Mesothelial cell of epicardium (in vitro differentiated cells): ENCODE data around the gene NAA38. TPM values are rescaled to one million over a fixed set of nuclear protein-coding genes. Genes with fewer than 3 reads are reported as not detected.

Experiments
- DNase-seq, 2 experiments: peaks; one replicate each; pipeline ENCODE4 v3.0.0; 2021; ENCODE audit warnings: low spot score in 2 of 2; ENCODE audit not compliant: unreplicated experiment in 2 of 2
- H3K27ac Mint-ChIP-seq: 2 replicates; pipeline ENCODE4 v1.8.0; 2021; ENCODE audit warnings: mixed read lengths
- H3K27me3 Mint-ChIP-seq: 2 replicates; pipeline ENCODE4 v1.8.0; 2021; ENCODE audit warnings: low read depth, mixed read lengths
- H3K36me3 Mint-ChIP-seq: 2 replicates; pipeline ENCODE4 v1.8.0; 2021; ENCODE audit warnings: mixed read lengths
- H3K4me1 Mint-ChIP-seq: 2 replicates; pipeline ENCODE4 v1.8.0; 2021; ENCODE audit warnings: mixed read lengths
- H3K4me3 Mint-ChIP-seq: 2 replicates; pipeline ENCODE4 v1.8.0; 2021; ENCODE audit warnings: mild to moderate bottlenecking, moderate library complexity, mixed read lengths
- H3K9me3 Mint-ChIP-seq: 2 replicates; pipeline ENCODE4 v1.8.0; 2021; ENCODE audit warnings: mixed read lengths
- total RNA-seq: library from RNA; stranded (reverse); gene quantifications from 3 replicates; pipeline ENCODE4 v1.2.1, GENCODE V29; 2021
- TF ChIP-seq, protein P1 (sequence below): fragments of 200-600 bp; sonication (generic); IDR thresholded peaks from one replicate; pipeline ENCODE4 v1.5.0; 2021; ENCODE audit warnings: antibody characterized with exemption; ENCODE audit not compliant: unreplicated experiment

NAA38 gene
- total RNA-seq, 1 donor from 2014 or later: 67.2 TPM

DNA sequence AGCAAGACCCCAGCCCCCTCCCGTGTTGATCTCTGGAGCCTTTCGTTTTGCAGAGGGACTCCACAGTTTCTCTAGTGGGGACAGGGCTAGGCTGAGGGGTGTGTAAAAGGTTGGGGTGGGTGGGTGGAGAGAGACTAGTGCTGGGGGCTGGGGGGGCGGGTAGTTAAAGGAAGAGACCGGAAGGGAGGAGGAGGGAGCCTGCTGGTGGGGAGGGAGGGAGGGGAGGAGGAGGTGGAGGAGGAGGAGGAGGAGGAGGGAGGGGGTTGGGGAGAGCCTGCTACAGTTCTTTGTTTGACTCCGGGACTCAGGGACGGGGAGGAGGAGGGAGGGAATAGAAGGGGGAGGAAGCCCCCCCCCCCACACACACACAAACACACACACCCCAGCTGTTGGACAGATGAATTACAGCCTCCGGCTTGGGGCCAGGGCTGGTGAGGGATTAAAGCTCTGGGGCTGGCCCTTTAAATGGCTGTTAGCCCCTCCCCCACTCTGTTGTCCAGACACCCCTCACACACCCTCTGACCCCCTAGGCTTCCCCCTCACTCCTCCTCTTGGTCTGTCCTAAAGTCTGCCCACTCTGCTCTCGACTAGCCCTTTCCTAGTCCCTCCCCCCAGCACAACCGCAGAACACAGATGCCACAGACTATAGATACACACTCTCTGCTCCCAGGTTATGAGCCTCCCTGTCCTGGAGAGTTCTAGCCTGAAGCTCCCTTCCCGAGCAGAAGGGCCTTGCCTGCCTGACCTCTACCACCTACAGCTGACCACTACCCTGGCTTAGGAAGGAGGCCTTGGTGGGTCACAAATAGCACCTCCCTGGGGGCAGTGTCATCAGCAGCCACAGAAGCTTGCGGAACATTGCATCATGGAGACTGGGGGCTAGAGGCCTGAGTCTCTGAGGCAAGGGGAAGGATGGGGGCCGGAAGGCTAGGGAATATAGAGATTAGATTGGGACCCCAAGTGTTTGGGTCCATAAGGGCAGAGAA lies 19.0 kb downstream of the NAA38 start:
- Mint-ChIP-seq H3K27ac (peak overlapping the region; percentile 98), H3K9me3 (no peaks in the 10 kb centered on the region), H3K4me1 (peaks cover 63% of the 10 kb centered on the region), H3K27me3 (no peaks in the 10 kb centered on the region), H3K36me3 (peaks cover 4% of the 10 kb centered on the region), H3K4me3 (peak overlapping the region; percentile 96)
- no peak for DNase-seq
- TF ChIP-seq, protein P1, sequence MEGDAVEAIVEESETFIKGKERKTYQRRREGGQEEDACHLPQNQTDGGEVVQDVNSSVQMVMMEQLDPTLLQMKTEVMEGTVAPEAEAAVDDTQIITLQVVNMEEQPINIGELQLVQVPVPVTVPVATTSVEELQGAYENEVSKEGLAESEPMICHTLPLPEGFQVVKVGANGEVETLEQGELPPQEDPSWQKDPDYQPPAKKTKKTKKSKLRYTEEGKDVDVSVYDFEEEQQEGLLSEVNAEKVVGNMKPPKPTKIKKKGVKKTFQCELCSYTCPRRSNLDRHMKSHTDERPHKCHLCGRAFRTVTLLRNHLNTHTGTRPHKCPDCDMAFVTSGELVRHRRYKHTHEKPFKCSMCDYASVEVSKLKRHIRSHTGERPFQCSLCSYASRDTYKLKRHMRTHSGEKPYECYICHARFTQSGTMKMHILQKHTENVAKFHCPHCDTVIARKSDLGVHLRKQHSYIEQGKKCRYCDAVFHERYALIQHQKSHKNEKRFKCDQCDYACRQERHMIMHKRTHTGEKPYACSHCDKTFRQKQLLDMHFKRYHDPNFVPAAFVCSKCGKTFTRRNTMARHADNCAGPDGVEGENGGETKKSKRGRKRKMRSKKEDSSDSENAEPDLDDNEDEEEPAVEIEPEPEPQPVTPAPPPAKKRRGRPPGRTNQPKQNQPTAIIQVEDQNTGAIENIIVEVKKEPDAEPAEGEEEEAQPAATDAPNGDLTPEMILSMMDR: no peak

DNA sequence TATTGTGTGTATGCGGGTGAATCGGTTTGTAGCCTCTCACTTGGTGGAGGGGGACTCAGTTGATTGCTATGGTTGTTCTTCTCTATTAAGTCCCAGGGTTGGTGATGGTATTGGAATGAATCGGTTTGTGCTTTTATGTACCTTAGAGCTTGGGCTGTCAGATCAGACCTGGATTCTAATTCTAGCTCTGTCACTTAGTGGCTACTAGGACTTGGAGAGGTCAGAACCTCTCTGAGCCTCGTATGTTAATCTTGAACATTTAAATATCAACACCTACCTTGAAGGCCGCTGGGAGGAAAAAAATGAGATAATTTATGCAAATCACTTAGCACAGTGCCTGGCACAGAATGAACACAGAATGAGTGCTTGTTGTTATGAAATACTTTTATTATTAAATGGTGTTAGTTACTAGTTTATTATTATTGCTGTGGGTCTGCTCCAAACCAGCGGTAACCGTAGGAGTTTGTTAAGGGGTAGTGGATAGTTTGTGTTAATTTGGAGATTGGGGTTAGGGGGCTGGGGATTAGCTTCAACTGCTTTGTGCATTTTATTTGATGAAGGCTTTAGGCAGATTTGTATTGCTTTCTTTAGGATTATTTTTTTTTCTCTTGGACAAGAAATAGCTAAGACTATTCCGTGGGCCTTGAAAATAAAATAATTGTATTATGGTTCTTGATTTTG lies 19.8 kb downstream of the NAA38 start:
- TF ChIP-seq, protein P1: no peak
- Mint-ChIP-seq H3K4me3 (peak overlapping the region; percentile 96), H3K36me3 (peaks cover 4% of the 10 kb centered on the region), H3K27me3 (peaks cover 2% of the 10 kb centered on the region), H3K9me3 (no peaks in the 10 kb centered on the region), H3K4me1 (peaks cover 62% of the 10 kb centered on the region), H3K27ac (peak overlapping the region; percentile 98)
- DNase-seq: no peak

DNA sequence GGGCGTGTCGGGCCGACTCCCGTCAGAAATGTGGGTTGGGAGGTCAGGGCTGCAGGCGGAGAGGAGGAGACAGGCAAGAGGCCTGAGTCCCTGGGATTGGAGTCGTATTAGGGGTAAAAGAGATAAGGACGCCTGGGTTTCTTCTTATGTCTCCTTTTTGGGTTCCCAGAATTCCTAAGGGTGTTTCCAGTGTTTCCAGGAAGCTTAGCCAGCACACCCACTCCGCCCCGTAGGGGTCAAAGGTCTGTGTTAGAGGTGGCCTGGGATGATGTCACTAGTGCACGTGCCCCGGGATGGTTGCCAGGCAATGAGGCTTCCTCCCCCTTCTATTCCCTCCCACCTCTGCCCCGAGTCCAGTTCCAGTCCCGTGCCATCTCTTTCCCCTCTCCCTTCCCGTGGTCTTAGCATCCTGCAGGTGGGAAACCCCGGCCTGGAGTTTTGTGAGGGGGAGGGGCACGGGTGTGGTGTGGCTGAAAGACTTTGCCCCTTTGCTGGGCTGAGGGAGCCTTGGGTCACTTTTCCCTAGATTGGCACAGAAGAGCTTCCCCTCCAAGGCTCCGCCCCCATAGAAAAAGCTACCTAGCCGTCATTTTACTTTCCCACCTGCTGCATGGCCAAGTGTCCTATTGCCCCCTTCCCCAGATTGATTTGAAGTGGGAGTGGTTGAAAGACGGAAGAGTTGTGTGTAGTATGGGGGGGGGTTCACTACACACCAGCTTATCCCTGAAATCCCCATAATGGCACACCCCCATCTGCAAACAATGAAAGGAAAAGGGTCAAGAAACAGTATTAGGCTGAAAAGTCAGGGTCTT lies 20.6 kb downstream of the NAA38 start:
- peaks cover 56% of the 10 kb centered on the region for H3K4me1 Mint-ChIP-seq
- H3K27ac Mint-ChIP-seq: peak overlapping the region; percentile 98
- peak overlapping the region; percentile 96 for H3K4me3 Mint-ChIP-seq
- no peaks in the 10 kb centered on the region for H3K9me3 Mint-ChIP-seq
- peaks cover 5% of the 10 kb centered on the region for H3K27me3 Mint-ChIP-seq
- DNase-seq: peak in 1 of 2 experiments; percentile 77
- TF ChIP-seq, protein P1: no peak
- H3K36me3 Mint-ChIP-seq: peaks cover 4% of the 10 kb centered on the region

DNA sequence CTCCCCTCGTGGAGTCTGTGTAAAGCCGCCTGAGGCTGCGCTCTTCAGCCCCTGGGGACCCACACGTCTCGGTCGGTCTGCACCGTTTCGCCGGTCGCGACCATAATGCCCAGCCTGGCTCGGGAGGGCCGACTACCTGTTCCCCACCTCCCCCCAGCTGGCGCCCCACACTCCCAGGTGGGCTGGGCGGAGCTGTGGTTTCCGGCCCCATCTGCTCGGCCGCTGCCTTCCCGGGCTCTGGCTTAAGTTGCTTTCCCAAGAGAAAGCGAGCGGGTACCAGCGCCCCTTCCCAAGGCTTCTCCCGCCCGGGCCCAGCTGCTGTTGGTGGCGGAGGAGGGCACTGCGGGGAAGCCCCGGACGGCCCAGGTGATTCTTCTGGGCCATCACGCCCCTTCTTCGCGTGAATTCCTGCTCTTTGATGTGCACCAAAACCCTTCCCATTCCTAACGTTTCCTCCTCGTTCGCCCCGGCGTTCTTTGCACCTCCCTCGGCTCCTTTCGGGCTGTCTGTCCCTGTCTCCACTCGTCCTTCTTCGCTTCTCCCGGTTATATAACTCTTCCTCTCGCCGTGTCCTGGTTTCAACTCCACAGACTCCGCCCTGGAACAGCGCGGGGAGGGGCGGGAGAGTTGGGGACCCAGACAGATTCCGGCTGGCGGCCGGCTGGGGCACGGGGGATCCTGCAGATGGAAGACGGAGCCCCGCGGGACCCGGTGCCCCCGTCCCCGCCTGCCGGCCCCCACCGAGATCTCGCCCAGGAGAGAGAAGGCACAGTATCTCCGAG lies 21.4 kb downstream of the NAA38 start:
- peak in 1 of 2 experiments; percentile 68 for DNase-seq
- Mint-ChIP-seq H3K9me3 (no peaks in the 10 kb centered on the region), H3K36me3 (peaks cover 4% of the 10 kb centered on the region), H3K27me3 (peaks cover 11% of the 10 kb centered on the region), H3K4me1 (peaks cover 51% of the 10 kb centered on the region), H3K4me3 (peak overlapping the region; percentile 96), H3K27ac (peak overlapping the region; percentile 98)
- TF ChIP-seq, protein P1: no peak
